Loucy (cell line): Measurements from ENCODE around the gene HMGN2.

Source experiments
- H2AFZ ChIP-seq: fragments of 200-600 bp; sonication (generic); 2 replicates; pipeline ENCODE4 v1.6.0; 2016; ENCODE audit warnings: antibody characterized with exemption, mild to moderate bottlenecking, low read length, moderate library complexity
- H3F3A ChIP-seq: fragments of 200-600 bp; 2 replicates; pipeline ENCODE4 v1.6.0; 2016; ENCODE audit warnings: antibody characterized with exemption, low read depth, mild to moderate bottlenecking
- H3K27me3 ChIP-seq: fragments of 200-600 bp; sonication (generic); 2 replicates; pipeline ENCODE4 v1.6.1; 2014; ENCODE audit warnings: low read length, mild to moderate bottlenecking; ENCODE audit not compliant: insufficient read depth, poor library complexity, severe bottlenecking
- H3K36me3 ChIP-seq: fragments of 200-600 bp; sonication (generic); 2 replicates; pipeline ENCODE4 v1.6.1; 2016; ENCODE audit warnings: low read length; ENCODE audit not compliant: insufficient read depth
- H3K4me1 ChIP-seq: fragments of 200-600 bp; sonication (generic); 2 replicates; pipeline ENCODE4 v1.5.1; 2014; ENCODE audit warnings: low read length, mild to moderate bottlenecking; ENCODE audit not compliant: insufficient read depth, poor library complexity, severe bottlenecking
- H3K4me2 ChIP-seq: fragments of 200-600 bp; sonication (generic); 2 replicates; pipeline ENCODE4 v1.6.0; 2014; ENCODE audit warnings: antibody characterized with exemption, low read length, low read depth, mild to moderate bottlenecking; ENCODE audit not compliant: poor library complexity, severe bottlenecking
- H3K4me3 ChIP-seq: fragments of 200-600 bp; sonication (generic); 2 replicates; pipeline ENCODE4 v1.5.1; 2014; ENCODE audit warnings: low read length, mild to moderate bottlenecking, mixed read lengths; ENCODE audit not compliant: poor library complexity, severe bottlenecking
- H3K79me2 ChIP-seq: fragments of 200-600 bp; sonication (generic); 2 replicates; pipeline ENCODE4 v1.6.1; 2014; ENCODE audit warnings: low read length; ENCODE audit not compliant: insufficient read depth
- H3K9ac ChIP-seq: fragments of 200-600 bp; sonication (generic); 2 replicates; pipeline ENCODE4 v1.6.0; 2014; ENCODE audit warnings: mild to moderate bottlenecking, low read depth, low read length, moderate library complexity; ENCODE audit not compliant: poor library complexity, severe bottlenecking
- H3K9me2 ChIP-seq: fragments of 200-600 bp; sonication (generic); replicated peaks from 2 replicates; pipeline ENCODE4 v1.6.1; 2016; ENCODE audit warnings: low read depth, low read length, mixed read lengths
- H3K9me3 ChIP-seq: fragments of 200-600 bp; sonication (generic); 2 replicates; pipeline ENCODE4 v1.6.1; 2014; ENCODE audit warnings: mild to moderate bottlenecking, antibody characterized with exemption, low read length, low read depth; ENCODE audit not compliant: insufficient read depth
- H4K20me1 ChIP-seq: fragments of 200-600 bp; sonication (generic); 2 replicates; pipeline ENCODE4 v1.6.0; 2014; ENCODE audit warnings: antibody characterized with exemption, low read length, mild to moderate bottlenecking; ENCODE audit not compliant: insufficient read depth, poor library complexity, severe bottlenecking
- EZH2phosphoT487 ChIP-seq: fragments of 200-600 bp; IDR thresholded peaks from 2 replicates; pipeline ENCODE4 v1.6.1; 2018; ENCODE audit warnings: antibody characterized with exemption, mild to moderate bottlenecking, moderate library complexity, borderline replicate concordance
- TF ChIP-seq, protein P1 (sequence below): fragments of 200-600 bp; sonication (generic); conservative IDR thresholded peaks from 2 replicates; pipeline ENCODE4 v1.5.1; 2014; ENCODE audit warnings: mild to moderate bottlenecking, antibody characterized with exemption, low read length

The HMGN2 gene

DNA sequence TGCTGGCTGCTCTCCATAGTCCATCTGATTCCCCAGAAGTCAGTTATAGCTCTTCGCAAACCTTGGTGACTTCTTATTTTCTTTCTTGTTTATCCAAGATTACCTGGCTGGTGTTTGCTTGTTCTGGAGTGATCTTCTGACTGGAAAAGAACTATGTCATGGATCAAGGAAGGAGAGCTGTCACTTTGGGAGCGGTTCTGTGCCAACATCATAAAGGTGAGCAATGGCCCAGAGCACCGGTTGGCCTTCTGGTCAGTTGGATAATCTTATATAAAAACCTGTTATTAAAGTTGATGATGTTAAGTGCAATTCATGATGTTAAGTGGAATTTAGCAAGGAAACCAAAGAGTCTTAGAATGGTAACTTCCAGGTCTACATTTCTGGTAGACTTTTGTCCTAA, 39.4 kb upstream of the HMGN2 start:
- H3K36me3 ChIP-seq: peaks cover under 1% of the 10 kb centered on the region; the same call in 1 of the 2 replicates
- H3K4me1 ChIP-seq: peaks cover 14% of the 10 kb centered on the region
- H3K9me3 ChIP-seq: no peaks in the 10 kb centered on the region
- H3K79me2 ChIP-seq: peaks cover 19% of the 10 kb centered on the region
- no peaks in the 10 kb centered on the region for H3K27me3 ChIP-seq
- TF ChIP-seq, protein P1, sequence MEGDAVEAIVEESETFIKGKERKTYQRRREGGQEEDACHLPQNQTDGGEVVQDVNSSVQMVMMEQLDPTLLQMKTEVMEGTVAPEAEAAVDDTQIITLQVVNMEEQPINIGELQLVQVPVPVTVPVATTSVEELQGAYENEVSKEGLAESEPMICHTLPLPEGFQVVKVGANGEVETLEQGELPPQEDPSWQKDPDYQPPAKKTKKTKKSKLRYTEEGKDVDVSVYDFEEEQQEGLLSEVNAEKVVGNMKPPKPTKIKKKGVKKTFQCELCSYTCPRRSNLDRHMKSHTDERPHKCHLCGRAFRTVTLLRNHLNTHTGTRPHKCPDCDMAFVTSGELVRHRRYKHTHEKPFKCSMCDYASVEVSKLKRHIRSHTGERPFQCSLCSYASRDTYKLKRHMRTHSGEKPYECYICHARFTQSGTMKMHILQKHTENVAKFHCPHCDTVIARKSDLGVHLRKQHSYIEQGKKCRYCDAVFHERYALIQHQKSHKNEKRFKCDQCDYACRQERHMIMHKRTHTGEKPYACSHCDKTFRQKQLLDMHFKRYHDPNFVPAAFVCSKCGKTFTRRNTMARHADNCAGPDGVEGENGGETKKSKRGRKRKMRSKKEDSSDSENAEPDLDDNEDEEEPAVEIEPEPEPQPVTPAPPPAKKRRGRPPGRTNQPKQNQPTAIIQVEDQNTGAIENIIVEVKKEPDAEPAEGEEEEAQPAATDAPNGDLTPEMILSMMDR: no peak
- no peak for TF ChIP-seq EZH2phosphoT487
- H3K4me3 ChIP-seq: peak overlapping the region; percentile 92
- peak overlapping the region; percentile 90; the same call in 1 of the 2 replicates for H2AFZ ChIP-seq
- H3K4me2 ChIP-seq: peak overlapping the region; percentile 97
- H3K9ac ChIP-seq: peak overlapping the region; percentile 83
- H3K9me2 ChIP-seq: no peaks in the 10 kb centered on the region
- no peaks in the 10 kb centered on the region for H3F3A ChIP-seq
- no peaks in the 10 kb centered on the region for H4K20me1 ChIP-seq

DNA sequence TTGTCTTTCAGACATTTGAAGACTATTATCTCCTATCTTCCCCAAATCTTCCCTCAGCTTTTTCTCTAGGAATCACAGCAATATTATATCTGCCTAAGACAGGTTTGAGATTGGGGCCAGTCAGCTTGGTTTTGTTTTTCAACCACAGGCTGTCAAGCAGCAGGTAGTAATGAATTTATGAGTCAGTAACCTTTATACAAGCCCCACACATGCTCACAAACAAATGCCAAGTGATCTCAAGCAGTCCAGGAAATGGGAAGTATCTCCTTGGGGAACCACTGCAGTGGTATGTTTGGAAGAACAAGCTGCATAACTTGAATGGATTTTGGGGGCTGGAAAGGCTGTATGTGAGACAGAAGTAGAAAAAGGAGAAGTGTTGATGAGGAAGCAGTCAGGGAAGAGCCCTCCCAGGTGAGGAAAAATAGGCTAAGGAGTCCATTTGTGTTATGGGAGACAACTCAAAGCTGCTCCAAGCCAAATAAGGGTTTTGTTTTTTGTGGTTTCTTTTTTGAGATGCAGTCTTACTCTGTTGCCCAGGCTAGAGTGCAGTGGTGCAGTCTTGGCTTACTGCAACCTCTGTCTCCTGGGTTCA, 38.0 kb upstream of the HMGN2 start:
- H3K4me2 ChIP-seq: peak overlapping the region; percentile 97
- H3K9me2 ChIP-seq: no peaks in the 10 kb centered on the region
- no peaks in the 10 kb centered on the region for H3K9me3 ChIP-seq
- H2AFZ ChIP-seq: no peak overlapping the region
- peaks cover 19% of the 10 kb centered on the region for H3K79me2 ChIP-seq
- no peaks in the 10 kb centered on the region for H4K20me1 ChIP-seq
- no peak overlapping the region for H3K9ac ChIP-seq
- peaks cover 14% of the 10 kb centered on the region for H3K4me1 ChIP-seq
- H3K27me3 ChIP-seq: no peaks in the 10 kb centered on the region
- TF ChIP-seq, protein P1: no peak
- TF ChIP-seq EZH2phosphoT487: no peak
- peak overlapping the region; percentile 92 for H3K4me3 ChIP-seq
- H3F3A ChIP-seq: no peaks in the 10 kb centered on the region
- peaks cover 9% of the 10 kb centered on the region; the same call in 1 of the 2 replicates for H3K36me3 ChIP-seq

DNA sequence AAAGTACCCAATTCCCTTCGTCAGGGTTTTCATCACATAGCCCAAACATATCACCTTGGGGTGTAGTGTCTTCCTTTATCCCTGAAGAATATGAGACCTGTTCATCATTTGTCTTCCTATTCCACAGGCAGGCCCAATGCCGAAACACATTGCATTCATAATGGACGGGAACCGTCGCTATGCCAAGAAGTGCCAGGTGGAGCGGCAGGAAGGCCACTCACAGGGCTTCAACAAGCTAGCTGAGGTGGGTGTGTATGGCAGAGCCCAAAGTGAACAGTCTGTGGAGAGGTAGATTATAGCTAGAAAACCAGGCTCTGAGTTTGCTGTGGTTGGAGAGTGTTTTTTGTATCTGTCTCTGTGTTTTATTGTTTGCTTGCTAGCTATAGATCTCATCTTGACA, 34.2 kb upstream of the HMGN2 start:
- Histone ChIP-seq H3K27me3 (no peaks in the 10 kb centered on the region), H3K9ac (no peak overlapping the region), H2AFZ (no peak overlapping the region), H3K4me2 (no peak overlapping the region), H4K20me1 (no peaks in the 10 kb centered on the region), H3K4me3 (no peak overlapping the region), H3K9me2 (no peaks in the 10 kb centered on the region), H3F3A (no peaks in the 10 kb centered on the region), H3K79me2 (peaks cover 10% of the 10 kb centered on the region), H3K9me3 (no peaks in the 10 kb centered on the region), H3K4me1 (peaks cover 6% of the 10 kb centered on the region), H3K36me3 (peaks cover 30% of the 10 kb centered on the region; the same call in 1 of the 2 replicates)
- TF ChIP-seq EZH2phosphoT487: no peak
- TF ChIP-seq, protein P1: no peak
